Activated B cell treated with CpG ODN at 0.5 μM for 24 hours (primary cell): ENCODE measurements around the gene NPIPA1. TPM values are rescaled to one million over a fixed set of nuclear protein-coding genes. Genes with fewer than 3 reads are reported as not detected.
"Not testable (repeated sequence)": the region's sequence is repeated elsewhere in the genome, so short reads cannot be mapped to it uniquely, and the experiment has no call there.

Experiments
- ATAC-seq: fragments of 200-7000 bp; cut with Tn5 transposase; one replicate; pipeline ENCODE4 v1.10.0; 2021; ENCODE audit warnings: low read depth, mild to moderate bottlenecking, moderate library complexity
- CTCF ChIA-PET: fragments of 350-600 bp; sonication (Branson Sonifier 250); formaldehyde crosslinking; loops from one replicate; lab custom pipeline; 2021; ENCODE audit warnings: antibody characterized with exemption; lab: Charles Lee
- POLR2A ChIA-PET: fragments of 350-600 bp; sonication (Branson Sonifier 250); formaldehyde crosslinking; loops from one replicate; lab custom pipeline; 2021; ENCODE audit warnings: antibody characterized with exemption; lab: Charles Lee
- DNase-seq: peaks from one replicate; pipeline ENCODE4 v3.0.0; 2022
- H3K27ac Mint-ChIP-seq: one replicate; pipeline ENCODE4 v1.8.0; 2020; ENCODE audit warnings: mixed read lengths
- H3K27me3 Mint-ChIP-seq: one replicate; pipeline ENCODE4 v1.8.0; 2021; ENCODE audit warnings: mixed read lengths
- H3K36me3 Mint-ChIP-seq: one replicate; pipeline ENCODE4 v1.8.0; 2021; ENCODE audit warnings: low read depth, mixed read lengths
- H3K4me1 Mint-ChIP-seq: one replicate; pipeline ENCODE4 v1.8.0; 2021; ENCODE audit warnings: mixed read lengths
- H3K4me3 Mint-ChIP-seq: one replicate; pipeline ENCODE4 v1.8.0; 2020; ENCODE audit warnings: mild to moderate bottlenecking, mixed read lengths
- H3K9me3 Mint-ChIP-seq: one replicate; pipeline ENCODE4 v1.8.0; 2020; ENCODE audit warnings: mixed read lengths
- intact Hi-C: fragments of 100-400 bp; cut with micrococcal nuclease; formaldehyde crosslinking; loops from one replicate; pipeline ENCODE4 v1.15.1; 2024
- total RNA-seq: library from RNA; stranded (reverse); gene quantifications from 2 replicates; pipeline ENCODE4 v1.2.3, GENCODE V29; 2022
- TF ChIP-seq, protein P1 (sequence below): fragments of 200-600 bp; IDR thresholded peaks from one replicate; pipeline ENCODE4 v1.8.0; 2022; ENCODE audit warnings: antibody characterized with exemption, mild to moderate bottlenecking

The NPIPA1 gene
- total RNA-seq, 1 donor from 2014 or later: 89.6 TPM

DNA sequence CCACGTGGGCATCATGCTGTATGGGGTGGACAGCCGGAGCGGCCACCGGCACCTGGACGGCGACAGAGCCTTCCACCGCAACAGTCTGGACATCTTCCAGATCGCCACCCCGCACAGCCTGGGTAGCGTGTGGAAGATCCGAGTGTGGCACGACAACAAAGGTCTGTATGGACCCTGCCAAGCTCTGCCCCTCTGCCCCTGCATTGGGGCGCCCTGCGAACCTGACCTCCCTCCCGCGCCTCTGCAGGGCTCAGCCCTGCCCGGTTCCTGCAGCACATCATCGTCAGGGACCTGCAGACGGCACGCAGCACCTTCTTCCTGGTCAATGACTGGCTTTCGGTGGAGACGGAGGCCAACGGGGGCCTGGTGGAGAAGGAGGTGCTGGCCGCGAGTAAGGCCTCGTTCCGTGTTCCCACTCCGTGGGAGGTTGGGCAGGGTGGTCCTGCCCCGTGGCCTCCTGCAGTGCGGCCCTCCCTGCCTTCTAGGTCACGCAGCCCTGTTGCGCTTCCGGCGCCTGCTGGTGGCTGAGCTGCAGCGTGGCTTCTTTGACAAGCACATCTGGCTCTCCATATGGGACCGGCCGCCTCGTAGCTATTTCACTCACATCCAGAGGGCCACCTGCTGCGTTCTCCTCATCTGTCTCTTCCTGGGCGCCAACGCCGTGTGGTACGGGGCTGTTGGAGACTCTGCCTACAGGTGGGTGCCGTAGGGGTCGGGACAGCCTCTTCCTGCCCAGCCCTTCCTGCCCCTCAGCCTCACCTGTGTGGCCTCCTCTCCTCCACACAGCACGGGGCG lies 4.5 kb upstream of the NPIPA1 start:
- DNase-seq, CTCF ChIA-PET, H3K9me3 Mint-ChIP-seq, intact Hi-C loops, POLR2A ChIA-PET, ATAC-seq, H3K27ac Mint-ChIP-seq, H3K4me1 Mint-ChIP-seq, H3K27me3 Mint-ChIP-seq, H3K36me3 Mint-ChIP-seq, H3K4me3 Mint-ChIP-seq: not testable (repeated sequence)

- DNase-seq, H3K36me3 Mint-ChIP-seq, H3K27me3 Mint-ChIP-seq, intact Hi-C loops, H3K9me3 Mint-ChIP-seq, ATAC-seq, H3K4me3 Mint-ChIP-seq, H3K4me1 Mint-ChIP-seq, H3K27ac Mint-ChIP-seq, POLR2A ChIA-PET, CTCF ChIA-PET: not testable (repeated sequence)
These were observed 751 bp downstream of the NPIPA1 start for GRCh38 chr16:14937994-14938393.

DNA sequence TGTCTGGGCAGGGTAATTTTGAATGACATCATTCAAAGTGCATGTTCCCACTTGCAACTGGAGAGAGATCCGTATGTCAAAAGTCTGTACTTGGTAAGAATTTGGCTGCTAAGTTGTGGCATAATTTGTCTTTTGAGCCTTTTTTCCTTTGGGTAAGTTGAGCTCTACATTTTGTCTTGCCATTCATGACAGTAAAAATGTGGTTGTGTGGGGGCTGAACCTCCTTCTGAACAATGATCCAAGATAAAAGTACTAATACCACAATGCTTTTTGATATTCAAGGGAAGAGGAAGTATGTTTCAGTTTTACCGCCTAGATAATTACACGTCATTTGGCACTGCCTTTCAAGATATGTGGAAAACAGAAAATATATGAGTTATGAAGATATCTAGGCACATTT lies 5.4 kb downstream of the NPIPA1 start:
- CTCF ChIA-PET, H3K36me3 Mint-ChIP-seq, H3K4me1 Mint-ChIP-seq, H3K27me3 Mint-ChIP-seq, DNase-seq, H3K9me3 Mint-ChIP-seq, ATAC-seq, H3K27ac Mint-ChIP-seq, POLR2A ChIA-PET, H3K4me3 Mint-ChIP-seq, intact Hi-C loops: not testable (repeated sequence)

DNA sequence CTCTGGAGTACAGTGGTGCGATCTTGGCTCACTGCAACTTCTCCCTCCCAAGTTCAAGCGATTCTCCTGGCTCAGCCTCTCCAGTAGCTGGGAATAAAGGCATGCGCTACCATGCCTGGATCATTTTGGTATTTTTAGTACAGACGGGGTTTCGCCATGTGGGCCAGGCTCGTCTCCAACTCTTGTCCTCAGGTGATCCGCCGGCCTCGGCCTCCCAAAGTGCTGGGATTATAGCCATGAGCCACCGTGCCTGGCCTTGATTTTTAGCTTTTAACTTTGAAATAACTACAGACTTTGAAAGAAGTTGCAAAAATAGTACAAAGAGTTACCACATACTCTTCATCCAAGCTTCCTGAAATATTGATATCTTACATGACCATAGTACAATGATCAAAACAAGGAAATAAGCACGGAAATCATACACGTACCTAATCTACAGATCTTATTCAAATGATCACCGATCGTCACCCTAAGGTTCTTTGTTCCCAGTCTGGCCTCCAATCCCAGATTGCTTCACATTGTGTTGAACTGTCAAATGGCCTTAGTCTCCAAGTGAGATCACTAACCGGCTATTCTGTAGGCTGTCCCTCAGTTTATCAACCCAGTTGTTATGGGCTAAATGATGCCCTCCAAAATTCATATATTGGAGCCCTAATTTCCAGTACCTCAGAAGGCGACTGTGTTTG lies 18.4 kb downstream of the NPIPA1 start:
- no peak for ATAC-seq

DNA sequence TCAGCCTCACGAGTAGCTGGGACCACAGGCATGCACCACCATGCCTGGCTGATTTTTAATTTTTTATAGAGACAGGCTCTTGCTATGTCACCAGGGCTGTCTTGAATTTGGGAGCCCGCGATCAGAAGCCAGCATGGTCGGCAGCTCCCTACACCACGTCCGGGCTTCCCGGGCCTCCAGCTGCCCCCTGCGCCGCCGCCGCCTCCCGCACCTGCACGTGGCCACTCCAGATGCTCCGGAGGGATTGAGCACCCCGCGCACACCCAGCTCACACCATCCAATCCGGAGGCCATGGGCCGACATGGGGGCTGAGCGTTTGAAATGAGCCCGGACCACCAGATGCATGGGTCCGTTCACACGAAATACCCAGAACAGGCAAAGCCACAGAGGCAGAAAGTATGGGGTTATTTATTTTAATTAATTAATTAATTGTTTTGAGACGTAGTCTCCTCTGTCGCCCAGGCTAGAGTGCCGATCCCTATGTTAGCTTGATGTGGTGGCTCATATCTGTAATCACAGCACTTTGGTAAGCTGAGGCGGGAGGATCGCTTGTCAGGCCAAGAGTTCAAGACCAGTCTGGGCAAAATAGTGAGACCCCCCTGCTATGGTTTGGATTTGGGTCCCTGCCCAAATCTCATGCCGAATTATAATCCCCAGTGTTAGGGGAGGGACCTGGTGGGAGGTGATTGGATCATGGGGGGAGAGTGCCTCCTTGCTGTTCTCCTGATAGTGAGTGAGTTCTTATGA lies 20.5 kb downstream of the NPIPA1 start:
- ATAC-seq: no peak

More for the DNA sequence above, 18.4 kb downstream of the NPIPA1 start:
- H3K27me3 Mint-ChIP-seq: no peaks in the 10 kb centered on the region
- ChIA-PET POLR2A (no interaction called here), CTCF (no interaction called here)
- no peaks in the 10 kb centered on the region for H3K9me3 Mint-ChIP-seq
- DNase-seq: no peak
- TF ChIP-seq, protein P1, sequence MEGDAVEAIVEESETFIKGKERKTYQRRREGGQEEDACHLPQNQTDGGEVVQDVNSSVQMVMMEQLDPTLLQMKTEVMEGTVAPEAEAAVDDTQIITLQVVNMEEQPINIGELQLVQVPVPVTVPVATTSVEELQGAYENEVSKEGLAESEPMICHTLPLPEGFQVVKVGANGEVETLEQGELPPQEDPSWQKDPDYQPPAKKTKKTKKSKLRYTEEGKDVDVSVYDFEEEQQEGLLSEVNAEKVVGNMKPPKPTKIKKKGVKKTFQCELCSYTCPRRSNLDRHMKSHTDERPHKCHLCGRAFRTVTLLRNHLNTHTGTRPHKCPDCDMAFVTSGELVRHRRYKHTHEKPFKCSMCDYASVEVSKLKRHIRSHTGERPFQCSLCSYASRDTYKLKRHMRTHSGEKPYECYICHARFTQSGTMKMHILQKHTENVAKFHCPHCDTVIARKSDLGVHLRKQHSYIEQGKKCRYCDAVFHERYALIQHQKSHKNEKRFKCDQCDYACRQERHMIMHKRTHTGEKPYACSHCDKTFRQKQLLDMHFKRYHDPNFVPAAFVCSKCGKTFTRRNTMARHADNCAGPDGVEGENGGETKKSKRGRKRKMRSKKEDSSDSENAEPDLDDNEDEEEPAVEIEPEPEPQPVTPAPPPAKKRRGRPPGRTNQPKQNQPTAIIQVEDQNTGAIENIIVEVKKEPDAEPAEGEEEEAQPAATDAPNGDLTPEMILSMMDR: no peak
- no peaks in the 10 kb centered on the region for H3K36me3 Mint-ChIP-seq
- no peak overlapping the region for H3K4me3 Mint-ChIP-seq
- no peak overlapping the region for H3K27ac Mint-ChIP-seq
- intact Hi-C loops: no loop called here
- H3K4me1 Mint-ChIP-seq: no peaks in the 10 kb centered on the region

GRCh38 chr16:14958323-14958600 lies 21.0 kb downstream of the NPIPA1 start:
- TF ChIP-seq, protein P1: no peak
- CTCF ChIA-PET: no interaction called here
- Mint-ChIP-seq H3K4me1 (no peaks in the 10 kb centered on the region), H3K4me3 (no peak overlapping the region), H3K36me3 (no peaks in the 10 kb centered on the region), H3K27me3 (peaks cover 3% of the 10 kb centered on the region), H3K9me3 (no peaks in the 10 kb centered on the region), H3K27ac (no peak overlapping the region)
- DNase-seq: no peak
- POLR2A ChIA-PET: no interaction called here
- intact Hi-C loops: no loop called here
- ATAC-seq: no peak

More for the DNA sequence above, 20.5 kb downstream of the NPIPA1 start:
- Mint-ChIP-seq H3K36me3 (no peaks in the 10 kb centered on the region), H3K9me3 (no peaks in the 10 kb centered on the region), H3K27ac (no peak overlapping the region), H3K4me3 (no peak overlapping the region), H3K4me1 (no peaks in the 10 kb centered on the region), H3K27me3 (peaks cover under 1% of the 10 kb centered on the region)
- CTCF ChIA-PET: no interaction called here
- POLR2A ChIA-PET: no interaction called here
- no peak for DNase-seq
- intact Hi-C loops: no loop called here
- TF ChIP-seq, protein P1: no peak
